ENCODE results near the gene VAC14. TPM values are rescaled to one million over a fixed set of nuclear protein-coding genes. Genes with fewer than 3 reads are reported as not detected.
A peak's percentile ranks its signal among the peaks of the same experiment; 100 is the strongest.
"Not testable (repeated sequence)": the region's sequence is repeated elsewhere in the genome, so short reads cannot be mapped to it uniquely, and the experiment has no call there.

VAC14 gene
- total and polyA plus RNA-seq, 3 experiments from 2014 or later = 43.4 to 50.3 (median 45.9) TPM

GRCh38 chr16:70744366-70744765, 56.6 kb downstream of the VAC14 start:
- Mint-ChIP-seq H3K4me3 (no peak overlapping the region), H3K27me3 (no peaks in the 10 kb centered on the region), H3K9me3 (no peaks in the 10 kb centered on the region), H3K4me1 (peaks cover 17 to 41% (median 17%) of the 10 kb centered on the region in 3 donors), H3K36me3 (peaks cover 8 to 66% (median 10%) of the 10 kb centered on the region in 3 donors), H3K27ac (peak overlapping the region in 1 of 8 donors; percentile 83)
- ChIA-PET POLR2A (no interaction called here), CTCF (interaction anchor here (2.4 kb wide), 1 partner anchor 27 kb away, joined by 9 read pairs; no protein-coding TSS in a partner anchor)
- no peaks in the 10 kb centered on the region for H3K36me3 ChIP-seq (ENCODE audit: insufficient read depth, low read length)
- H3K4me3 ChIP-seq (ENCODE audit: low read length) = no peak overlapping the region
- H3K27ac ChIP-seq (ENCODE audit: low read depth, low read length) = no peak overlapping the region
- H3K27me3 ChIP-seq (ENCODE audit: insufficient read depth, low read length, poor library complexity, severe bottlenecking) = no peaks in the 10 kb centered on the region
- H3K4me1 ChIP-seq (ENCODE audit: insufficient read depth, low read length) = no peaks in the 10 kb centered on the region
- DNase-seq = no peak
- H3K9me3 ChIP-seq (ENCODE audit: low read length) = no peaks in the 10 kb centered on the region

DNA sequence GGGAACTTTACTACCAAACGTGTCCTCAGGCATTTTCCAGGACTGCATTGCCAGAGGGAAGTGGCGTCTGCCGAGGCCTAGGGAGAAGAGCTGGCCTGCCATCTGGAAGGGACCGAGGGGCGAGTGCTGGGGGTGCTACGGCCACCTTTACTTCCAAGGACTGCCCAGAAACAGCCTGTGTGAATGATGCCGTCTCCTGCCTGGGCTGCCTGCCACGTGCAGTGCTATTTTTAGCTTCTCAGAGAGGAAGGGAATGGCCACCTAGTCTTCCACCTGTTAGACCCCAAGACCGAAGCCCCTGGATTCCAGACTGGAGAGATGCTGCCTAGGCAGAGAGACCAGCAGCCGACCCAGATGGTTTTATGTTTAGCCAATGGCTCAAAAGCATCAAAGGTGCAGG, 57.2 kb downstream of the VAC14 start:
- Mint-ChIP-seq H3K36me3 (peaks cover 10 to 63% (median 10%) of the 10 kb centered on the region in 3 donors), H3K4me3 (no peak overlapping the region), H3K4me1 (peaks cover 19 to 41% (median 21%) of the 10 kb centered on the region in 3 donors), H3K27ac (peak overlapping the region in 2 of 8 donors; percentile 27 to 77), H3K27me3 (no peaks in the 10 kb centered on the region), H3K9me3 (no peaks in the 10 kb centered on the region)
- Histone ChIP-seq H3K36me3 (ENCODE audit: insufficient read depth, low read length) (no peaks in the 10 kb centered on the region), H3K4me3 (ENCODE audit: low read length) (no peak overlapping the region), H3K27me3 (ENCODE audit: insufficient read depth, low read length, poor library complexity, severe bottlenecking) (no peaks in the 10 kb centered on the region), H3K9me3 (ENCODE audit: low read length) (no peaks in the 10 kb centered on the region), H3K4me1 (ENCODE audit: insufficient read depth, low read length) (no peaks in the 10 kb centered on the region), H3K27ac (ENCODE audit: low read depth, low read length) (no peak overlapping the region)
- DNase-seq = no peak
- CTCF ChIA-PET = interaction anchor here (2.4 kb wide), 1 partner anchor 27 kb away, joined by 9 read pairs; no protein-coding TSS in a partner anchor
- POLR2A ChIA-PET = no interaction called here

DNA sequence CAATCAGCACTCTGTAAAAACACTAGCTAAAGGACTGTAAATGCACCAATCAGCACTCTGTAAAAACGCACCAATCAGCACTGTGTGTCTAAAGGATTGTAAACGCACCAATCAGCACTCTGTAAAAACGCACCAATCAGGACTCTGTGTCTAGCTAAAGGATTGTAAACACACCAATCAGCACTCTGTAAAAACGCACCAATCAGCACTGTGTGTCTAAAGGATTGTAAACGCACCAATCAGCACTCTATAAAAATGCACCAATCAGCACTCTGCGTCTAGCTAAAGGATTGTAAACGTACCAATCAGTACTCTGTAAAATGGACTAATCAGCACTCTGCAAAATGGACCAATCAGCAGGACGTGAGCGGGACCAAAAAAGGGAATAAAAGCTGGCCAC, 58.0 kb downstream of the VAC14 start:
- H3K27ac Mint-ChIP-seq; H3K4me3 Mint-ChIP-seq; H3K9me3 ChIP-seq (ENCODE audit: low read length); H3K9me3 Mint-ChIP-seq; H3K27me3 ChIP-seq (ENCODE audit: insufficient read depth, low read length, poor library complexity, severe bottlenecking); POLR2A ChIA-PET; H3K36me3 ChIP-seq (ENCODE audit: insufficient read depth, low read length); DNase-seq; H3K27me3 Mint-ChIP-seq; H3K4me1 ChIP-seq (ENCODE audit: insufficient read depth, low read length); H3K27ac ChIP-seq (ENCODE audit: low read depth, low read length); H3K4me3 ChIP-seq (ENCODE audit: low read length): not testable (repeated sequence)
- Mint-ChIP-seq H3K36me3 (peaks cover 10 to 59% (median 10%) of the 10 kb centered on the region in 3 donors), H3K4me1 (peaks cover 21 to 42% (median 24%) of the 10 kb centered on the region in 3 donors)
- CTCF ChIA-PET = interaction anchor here (2.4 kb wide), 1 partner anchor 28 kb away, joined by 9 read pairs; no protein-coding TSS in a partner anchor

DNA sequence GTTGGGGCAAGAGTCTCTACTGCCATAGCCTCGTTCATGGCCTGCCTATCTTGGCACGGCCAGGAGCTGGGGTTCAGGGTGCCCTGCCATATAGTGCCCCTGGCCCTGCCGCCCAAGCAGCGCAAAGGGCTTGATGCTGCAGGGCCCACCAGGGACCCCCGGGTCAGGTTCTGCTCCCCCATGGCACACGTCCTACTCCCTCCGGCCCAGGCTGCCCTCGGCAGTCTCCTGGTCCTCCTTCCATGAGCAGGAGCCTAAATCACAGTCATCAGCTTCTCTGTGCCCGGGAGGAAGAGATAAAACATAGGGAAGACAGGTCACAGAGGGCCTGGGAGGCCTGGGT, 59.2 kb downstream of the VAC14 start:
- Histone ChIP-seq H3K27me3 (ENCODE audit: insufficient read depth, low read length, poor library complexity, severe bottlenecking) (no peaks in the 10 kb centered on the region), H3K4me1 (ENCODE audit: insufficient read depth, low read length) (peaks cover 17% of the 10 kb centered on the region), H3K36me3 (ENCODE audit: insufficient read depth, low read length) (no peaks in the 10 kb centered on the region), H3K9me3 (ENCODE audit: low read length) (no peaks in the 10 kb centered on the region), H3K4me3 (ENCODE audit: low read length) (no peak overlapping the region), H3K27ac (ENCODE audit: low read depth, low read length) (no peak overlapping the region)
- ChIA-PET POLR2A (no interaction called here), CTCF (no interaction called here)
- peak overlapping the region in 5 of 8 donors; percentile 26 to 82 (median 45) for H3K27ac Mint-ChIP-seq
- peaks cover 10 to 61% (median 10%) of the 10 kb centered on the region in 3 donors for H3K36me3 Mint-ChIP-seq
- peaks cover 26 to 43% (median 27%) of the 10 kb centered on the region in 3 donors for H3K4me1 Mint-ChIP-seq
- H3K9me3 Mint-ChIP-seq = no peaks in the 10 kb centered on the region
- H3K27me3 Mint-ChIP-seq = no peaks in the 10 kb centered on the region
- DNase-seq = no peak
- H3K4me3 Mint-ChIP-seq = no peak overlapping the region

DNA sequence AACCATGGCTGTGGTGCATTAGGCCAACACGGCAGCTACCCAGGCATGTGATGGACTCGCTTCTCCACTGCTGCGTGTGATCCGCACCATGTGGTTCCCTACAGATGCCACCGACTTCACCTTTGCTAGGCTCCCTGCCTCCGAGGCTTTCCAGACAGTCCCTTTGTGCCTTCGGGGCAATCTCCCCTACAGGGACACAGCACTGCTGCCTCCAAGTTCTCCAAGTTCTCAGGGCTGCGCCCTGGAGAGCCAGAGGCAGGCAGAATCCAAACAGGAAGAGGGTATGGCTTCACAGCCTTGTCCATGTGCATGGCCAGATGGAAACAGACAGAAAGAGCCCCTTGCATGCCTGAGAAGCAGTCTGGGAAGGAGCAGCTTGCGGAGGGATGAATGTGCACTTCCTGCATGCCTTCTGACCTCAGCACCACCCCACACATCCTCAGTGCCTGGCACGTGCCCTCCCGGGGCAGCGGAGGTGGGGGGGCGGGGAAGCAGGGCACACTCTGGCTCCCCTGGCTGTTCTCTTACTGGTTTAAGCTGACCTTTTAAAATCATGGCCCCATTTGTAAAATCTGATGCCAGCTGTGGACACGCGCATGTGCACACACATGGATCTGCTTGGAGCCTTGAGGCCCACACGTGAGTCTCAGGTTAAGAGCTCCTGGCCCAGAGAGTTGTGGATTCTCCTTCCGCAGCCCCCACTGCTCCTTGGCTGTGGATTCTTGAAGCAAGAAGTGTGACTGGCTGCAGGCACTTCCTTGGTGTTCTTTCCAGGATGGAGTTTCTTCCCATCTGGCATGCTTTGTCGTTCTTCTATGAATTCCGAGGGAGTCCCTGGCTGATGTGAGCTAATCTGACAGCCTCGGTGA, 59.8 kb downstream of the VAC14 start:
- Histone ChIP-seq H3K27me3 (ENCODE audit: insufficient read depth, low read length, poor library complexity, severe bottlenecking) (no peaks in the 10 kb centered on the region), H3K27ac (ENCODE audit: low read depth, low read length) (no peak overlapping the region), H3K4me3 (ENCODE audit: low read length) (no peak overlapping the region), H3K36me3 (ENCODE audit: insufficient read depth, low read length) (no peaks in the 10 kb centered on the region), H3K9me3 (ENCODE audit: low read length) (no peaks in the 10 kb centered on the region), H3K4me1 (ENCODE audit: insufficient read depth, low read length) (peaks cover 21% of the 10 kb centered on the region)
- CTCF ChIA-PET = no interaction called here
- no peaks in the 10 kb centered on the region for H3K9me3 Mint-ChIP-seq
- peak in 1 of 5 donors; percentile 59 for DNase-seq
- H3K4me3 Mint-ChIP-seq = peak overlapping the region in 1 of 7 donors; percentile 61
- peaks cover 28 to 46% (median 30%) of the 10 kb centered on the region in 3 donors for H3K4me1 Mint-ChIP-seq
- POLR2A ChIA-PET = no interaction called here
- H3K36me3 Mint-ChIP-seq = peaks cover 10 to 59% (median 10%) of the 10 kb centered on the region in 3 donors
- peak overlapping the region in 7 of 8 donors; percentile 26 to 82 (median 45) for H3K27ac Mint-ChIP-seq
- no peaks in the 10 kb centered on the region for H3K27me3 Mint-ChIP-seq

DNA sequence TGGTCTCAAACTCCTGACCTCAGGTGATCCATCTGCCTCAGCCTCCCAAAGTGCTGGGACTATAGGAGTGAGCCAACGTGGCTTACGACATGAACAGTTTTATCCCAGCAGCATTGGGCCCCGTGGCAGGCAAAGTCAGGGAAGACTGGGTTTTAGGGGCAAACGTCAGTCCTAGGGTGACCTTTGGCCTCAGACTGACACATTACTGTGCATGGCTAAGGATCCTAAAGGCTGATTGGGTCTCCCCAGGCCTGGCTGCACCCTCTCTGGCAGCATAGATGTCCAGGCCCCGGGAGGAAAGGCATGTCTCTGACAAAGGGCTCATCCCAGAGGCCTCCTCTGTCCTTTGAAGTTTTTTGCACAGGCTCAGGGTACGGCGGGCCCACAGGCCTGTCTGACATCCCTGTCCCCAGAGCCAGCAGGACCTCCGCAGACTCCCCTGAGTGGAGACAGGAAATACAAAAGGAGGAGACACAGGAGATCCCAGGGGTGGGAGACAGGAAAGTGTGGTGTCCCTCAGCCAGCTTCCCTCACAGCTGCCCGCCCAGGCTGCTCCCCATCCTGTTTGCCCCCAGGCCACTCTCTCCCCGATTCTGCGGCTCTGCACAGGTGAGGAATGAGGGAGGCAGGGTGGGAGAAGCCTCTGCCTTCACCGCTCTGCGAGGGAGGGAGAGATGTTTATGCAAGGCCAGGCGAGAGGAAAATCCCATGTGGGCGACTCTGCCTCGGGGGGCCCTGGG, 60.6 kb downstream of the VAC14 start:
- Mint-ChIP-seq H3K27ac (peak overlapping the region in 7 of 8 donors; percentile 31 to 99 (median 67)), H3K36me3 (peaks cover 10 to 51% (median 10%) of the 10 kb centered on the region in 3 donors), H3K27me3 (no peaks in the 10 kb centered on the region), H3K9me3 (no peaks in the 10 kb centered on the region), H3K4me1 (peaks cover 30 to 48% (median 32%) of the 10 kb centered on the region in 3 donors), H3K4me3 (no peak overlapping the region)
- H3K27ac ChIP-seq (ENCODE audit: low read depth, low read length) = no peak overlapping the region
- no peaks in the 10 kb centered on the region for H3K27me3 ChIP-seq (ENCODE audit: insufficient read depth, low read length, poor library complexity, severe bottlenecking)
- ChIA-PET POLR2A (no interaction called here), CTCF (no interaction called here)
- H3K9me3 ChIP-seq (ENCODE audit: low read length) = no peaks in the 10 kb centered on the region
- H3K36me3 ChIP-seq (ENCODE audit: insufficient read depth, low read length) = no peaks in the 10 kb centered on the region
- no peak overlapping the region for H3K4me3 ChIP-seq (ENCODE audit: low read length)
- DNase-seq = no peak
- peaks cover 27% of the 10 kb centered on the region for H3K4me1 ChIP-seq (ENCODE audit: insufficient read depth, low read length)

DNA sequence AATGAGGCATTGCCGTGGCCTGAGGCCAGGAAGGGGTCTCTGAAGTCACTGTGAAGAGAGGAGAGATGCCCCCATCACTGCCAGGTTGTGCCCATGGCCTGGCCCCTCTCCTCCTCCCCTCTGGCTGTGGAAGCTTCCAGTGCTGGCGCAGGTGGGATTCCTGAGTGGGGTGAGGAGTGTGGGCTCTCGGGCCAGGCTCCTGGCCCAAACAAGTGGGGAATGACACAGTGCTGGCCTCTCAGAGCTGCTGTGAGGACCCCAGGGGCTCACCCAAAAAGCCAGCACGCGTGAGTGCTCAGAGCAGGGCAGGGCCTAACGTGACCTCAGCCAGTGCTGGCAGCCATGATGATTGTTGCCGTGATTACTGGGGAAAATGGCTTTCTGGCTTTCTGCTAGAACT, 61.6 kb downstream of the VAC14 start:
- peaks cover 27% of the 10 kb centered on the region for H3K4me1 ChIP-seq (ENCODE audit: insufficient read depth, low read length)
- peak overlapping the region; percentile 38 to 99 (median 85) for H3K27ac Mint-ChIP-seq
- H3K27ac ChIP-seq (ENCODE audit: low read depth, low read length) = no peak overlapping the region

More for the DNA sequence above, 61.6 kb downstream of the VAC14 start:
- Mint-ChIP-seq H3K27me3 (no peaks in the 10 kb centered on the region), H3K4me3 (no peak overlapping the region), H3K4me1 (peaks cover 32 to 51% (median 32%) of the 10 kb centered on the region in 3 donors), H3K36me3 (peaks cover 10 to 50% (median 15%) of the 10 kb centered on the region in 3 donors), H3K9me3 (no peaks in the 10 kb centered on the region)
- no peak for DNase-seq
- Histone ChIP-seq H3K27me3 (ENCODE audit: insufficient read depth, low read length, poor library complexity, severe bottlenecking) (no peaks in the 10 kb centered on the region), H3K9me3 (ENCODE audit: low read length) (no peaks in the 10 kb centered on the region), H3K36me3 (ENCODE audit: insufficient read depth, low read length) (no peaks in the 10 kb centered on the region), H3K4me3 (ENCODE audit: low read length) (no peak overlapping the region)
- POLR2A ChIA-PET = no interaction called here
- CTCF ChIA-PET = interaction anchor here (1.2 to 3.0 kb wide), 3 partner anchors 29 to 52 kb away, joined by 5 to 13 read pairs (median 5); no protein-coding TSS in a partner anchor
